Ovary (tissue), 9 donors: ENCODE data around the gene CSMD2. TPM values are rescaled to one million over a fixed set of nuclear protein-coding genes. Genes with fewer than 3 reads are reported as not detected.

Experiments
- DNase-seq, 5 donors: peaks; one replicate each; pipeline ENCODE4 v3.0.0-alpha.2; 2019 to 2020
- H3K27ac ChIP-seq, 2 donors: fragments of 200-600 bp; one replicate each; pipeline versions ENCODE4 v1.5.1 to v1.8.0; 2019 to 2022
- H3K27me3 ChIP-seq: fragments of 200-600 bp; one replicate; pipeline ENCODE4 v1.8.0; 2022
- H3K36me3 ChIP-seq: fragments of 200-600 bp; sonication (generic); one replicate; pipeline ENCODE4 v1.5.1; 2019
- H3K4me1 ChIP-seq: one replicate; pipeline ENCODE4 v1.8.1; 2013; ENCODE audit warnings: mild to moderate bottlenecking, moderate library complexity; ENCODE audit not compliant: insufficient read depth
- H3K4me3 ChIP-seq: fragments of 200-600 bp; sonication (generic); one replicate; pipeline ENCODE4 v1.5.1; 2017
- H3K9me3 ChIP-seq, 2 donors: fragments of 200-600 bp in 1 of 2; sonication (generic) in 1 of 2; one replicate each; pipeline versions ENCODE4 v1.5.1 to v1.8.1; 2013 to 2019; ENCODE audit warnings: mild to moderate bottlenecking in 1 of 2, moderate library complexity in 1 of 2
- EP300 ChIP-seq: sonication (generic); formaldehyde crosslinking; IDR thresholded peaks from one replicate; pipeline ENCODE4 v1.6.1; 2017; ENCODE audit warnings: antibody characterized with exemption
- POLR2A ChIP-seq: fragments of 450-650 bp; IDR thresholded peaks from one replicate; pipeline ENCODE4 v1.6.1; 2017; ENCODE audit warnings: antibody characterized with exemption, mild to moderate bottlenecking, moderate library complexity
- WGBS, 3 donors: extraction: QIAGEN DNeasy Blood & Tissue Kit in 1 of 3; methylation state at CpG; one replicate each; pipeline versions ENCODE4 v1.1.5 to v1.1.7; 2013 to 2017; 5-methylcytosine and 5-hydroxymethylcytosine counted together
- intact Hi-C, 4 donors: fragments of 100-400 bp; cut with DNase I; formaldehyde crosslinking; loops; one replicate each; pipeline versions ENCODE4 v1.11.0 to v1.15.1; 2022 to 2023
- polyA plus RNA-seq, 2 donors: library from polyadenylated mRNA; stranded (reverse); fragments of 200-250 nt in 1 of 2; fragments of 350-450 nt in 1 of 2; fragmentation: Illumina TruSeq in 1 of 2; extraction: RNeasy Lipid Tissue Mini Kit (QIAGEN cat#74804) in 1 of 2; gene quantifications; one replicate each; pipeline ENCODE4 v1.2.3, GENCODE V29; 2013 to 2014
- total RNA-seq, 7 donors: library from RNA; depleted of rRNA in 2 of 7; stranded (reverse); fragments of >200 nt in 2 of 7; fragmentation: NEBNext Ultra II Directional in 3 of 7; extraction: Animal tissue kit (Norgen Biotek cat#: 25700) in 3 of 7; gene quantifications; one replicate each; pipeline versions ENCODE4 v1.1.0 to v1.2.4, GENCODE V29; 2016 to 2023
- TF ChIP-seq, protein P1 (sequence below), 3 donors: fragments of 450-650 bp in 2 of 3; fragments of 200-600 bp in 1 of 3; IDR thresholded peaks; one replicate each; pipeline versions ENCODE4 v1.5.1 to v1.8.0; 2016 to 2022; ENCODE audit warnings: antibody characterized with exemption in 3 of 3, mild to moderate bottlenecking in 1 of 3
- donor health status: DM: no; HTN: no; CAD: no; lungs with moderate emphysema.
- donor health status: DM: no; HTN: no; CAD: no.
- donor health status: Bipolar disorder and iron deficiency.
- donor health status: DM: yes; HTN: yes; CAD: no.
- donor health status: DM: no; HTN: no; CAD: no.
- donor health status: DM: yes; HTN: yes; CAD: no.

The CSMD2 gene
- total and polyA plus RNA-seq, 9 donors: 0.04 to 1.6 (median 0.18) TPM; not detected in 3

DNA sequence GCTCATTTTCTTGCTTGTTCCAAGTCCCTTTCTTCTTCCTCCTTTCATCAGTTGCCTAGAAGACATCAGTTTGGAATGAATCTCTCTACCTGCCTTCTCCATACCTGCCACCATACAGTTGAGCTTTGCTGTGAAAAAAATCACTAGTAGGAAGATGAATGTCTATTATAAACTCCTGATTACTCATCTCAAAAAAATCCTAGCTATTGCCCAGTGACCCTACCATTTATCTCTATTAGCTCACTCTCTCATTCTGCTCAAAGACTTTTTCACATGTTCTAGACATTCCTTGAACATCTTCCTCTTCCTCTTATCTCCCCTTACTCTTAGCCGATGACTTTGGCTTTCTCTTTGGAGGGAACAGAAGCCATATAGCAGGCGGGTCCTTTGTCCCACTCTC lies 350.9 kb downstream of the CSMD2 start:
- Histone ChIP-seq H3K9me3 (no peaks in the 10 kb centered on the region), H3K4me1 (no peaks in the 10 kb centered on the region), H3K4me3 (no peak overlapping the region), H3K27ac (no peak overlapping the region), H3K36me3 (no peaks in the 10 kb centered on the region), H3K27me3 (no peaks in the 10 kb centered on the region)
- 70 to 87% (median 76%) methylated on average over 2 of the region's 2 CpGs for WGBS, 3 donors
- no peak for DNase-seq
- no peak for TF ChIP-seq POLR2A
- TF ChIP-seq EP300: no peak
- TF ChIP-seq, protein P1, sequence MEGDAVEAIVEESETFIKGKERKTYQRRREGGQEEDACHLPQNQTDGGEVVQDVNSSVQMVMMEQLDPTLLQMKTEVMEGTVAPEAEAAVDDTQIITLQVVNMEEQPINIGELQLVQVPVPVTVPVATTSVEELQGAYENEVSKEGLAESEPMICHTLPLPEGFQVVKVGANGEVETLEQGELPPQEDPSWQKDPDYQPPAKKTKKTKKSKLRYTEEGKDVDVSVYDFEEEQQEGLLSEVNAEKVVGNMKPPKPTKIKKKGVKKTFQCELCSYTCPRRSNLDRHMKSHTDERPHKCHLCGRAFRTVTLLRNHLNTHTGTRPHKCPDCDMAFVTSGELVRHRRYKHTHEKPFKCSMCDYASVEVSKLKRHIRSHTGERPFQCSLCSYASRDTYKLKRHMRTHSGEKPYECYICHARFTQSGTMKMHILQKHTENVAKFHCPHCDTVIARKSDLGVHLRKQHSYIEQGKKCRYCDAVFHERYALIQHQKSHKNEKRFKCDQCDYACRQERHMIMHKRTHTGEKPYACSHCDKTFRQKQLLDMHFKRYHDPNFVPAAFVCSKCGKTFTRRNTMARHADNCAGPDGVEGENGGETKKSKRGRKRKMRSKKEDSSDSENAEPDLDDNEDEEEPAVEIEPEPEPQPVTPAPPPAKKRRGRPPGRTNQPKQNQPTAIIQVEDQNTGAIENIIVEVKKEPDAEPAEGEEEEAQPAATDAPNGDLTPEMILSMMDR (IDR thresholded peaks at IDR 0.05): no peak
- intact Hi-C loops: no loop called here

DNA sequence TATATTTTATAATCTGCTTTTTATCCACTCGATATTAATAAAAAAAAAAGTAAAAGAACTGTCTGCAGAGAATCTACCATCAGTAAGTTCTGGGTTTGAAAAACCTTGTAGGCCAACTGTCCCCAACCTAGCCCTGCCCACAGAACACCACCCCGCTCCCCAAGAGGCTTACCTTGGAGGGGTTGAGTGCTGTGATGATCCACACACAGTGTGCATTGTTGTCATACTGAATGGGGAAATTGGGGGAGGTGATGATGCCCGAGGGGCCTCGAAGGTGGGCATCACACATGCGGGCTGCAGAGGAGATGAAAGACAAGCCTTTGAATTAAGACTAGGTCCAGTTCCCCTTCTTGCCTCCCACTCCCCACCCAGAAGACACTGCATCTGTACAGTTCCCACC lies 354.5 kb downstream of the CSMD2 start:
- intact Hi-C loops: no loop called here
- 84 to 93% (median 85%) methylated on average over 5 of the region's 5 CpGs for WGBS, 3 donors
- Histone ChIP-seq H3K36me3 (no peaks in the 10 kb centered on the region), H3K4me1 (no peaks in the 10 kb centered on the region), H3K9me3 (no peaks in the 10 kb centered on the region), H3K27ac (no peak overlapping the region), H3K27me3 (no peaks in the 10 kb centered on the region), H3K4me3 (no peak overlapping the region)
- DNase-seq: no peak
- TF ChIP-seq EP300 (no peak), POLR2A (no peak)
- TF ChIP-seq, protein P1 (IDR thresholded peaks at IDR 0.05): no peak

DNA sequence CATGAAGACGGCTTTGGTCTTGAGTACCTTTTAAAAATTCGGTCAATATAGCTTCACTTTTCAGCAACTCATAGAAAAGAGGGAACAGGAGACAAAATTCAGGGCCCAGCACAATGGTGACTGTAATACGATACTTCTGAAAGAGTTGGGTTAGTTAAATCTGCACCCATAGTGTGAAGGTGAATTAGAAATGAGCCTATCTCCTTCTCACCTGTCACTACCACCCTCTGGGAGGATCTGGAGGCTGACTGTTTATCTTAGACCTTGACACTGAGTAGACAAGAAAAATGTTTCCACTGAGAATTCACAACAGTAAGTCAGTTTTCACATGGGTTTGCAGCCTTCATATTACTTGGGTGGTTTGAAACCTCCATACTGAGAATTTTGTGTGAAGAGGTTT lies 359.0 kb downstream of the CSMD2 start:
- Histone ChIP-seq H3K27me3 (no peaks in the 10 kb centered on the region), H3K4me3 (no peak overlapping the region), H3K4me1 (no peaks in the 10 kb centered on the region), H3K36me3 (no peaks in the 10 kb centered on the region), H3K27ac (no peak overlapping the region), H3K9me3 (no peaks in the 10 kb centered on the region)
- intact Hi-C loops: loop anchor here in 1 of 4 donors (1.0 kb wide), 1 partner anchor 34 kb away; no protein-coding TSS in a partner anchor
- no peak for DNase-seq
- 75 to 90% (median 88%) methylated on average over 3 of the region's 3 CpGs for WGBS, 3 donors
- TF ChIP-seq POLR2A (no peak), EP300 (no peak)
- TF ChIP-seq, protein P1 (IDR thresholded peaks at IDR 0.05): no peak

DNA sequence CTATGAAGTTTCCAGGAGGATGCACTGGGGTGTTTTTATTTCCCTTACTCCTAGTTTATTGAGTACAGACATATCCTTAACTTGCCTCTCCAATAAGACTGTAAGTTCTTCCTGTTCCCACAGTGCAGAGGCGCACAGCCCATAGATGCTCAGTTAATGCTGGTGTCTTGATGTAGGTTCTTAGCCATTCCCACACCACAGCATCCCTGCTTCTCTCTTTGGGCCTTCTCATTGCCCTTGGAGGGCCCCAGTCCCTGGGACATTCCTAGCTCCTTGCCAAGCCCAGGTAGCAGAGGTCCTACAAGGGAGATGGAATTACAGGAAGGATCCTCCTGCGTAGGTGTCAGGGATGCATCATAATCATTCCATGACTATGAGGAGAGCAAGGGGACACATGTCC lies 362.8 kb downstream of the CSMD2 start:
- no peak for TF ChIP-seq EP300
- TF ChIP-seq POLR2A: no peak
- TF ChIP-seq, protein P1 (IDR thresholded peaks at IDR 0.05): no peak
- Histone ChIP-seq H3K9me3 (no peaks in the 10 kb centered on the region), H3K36me3 (no peaks in the 10 kb centered on the region), H3K27ac (no peak overlapping the region), H3K4me1 (no peaks in the 10 kb centered on the region), H3K27me3 (no peaks in the 10 kb centered on the region), H3K4me3 (no peak overlapping the region)
- no peak for DNase-seq
- WGBS, 3 donors: 88 to 95% (median 94%) methylated on average over 2 of the region's 2 CpGs
- intact Hi-C loops: no loop called here
